ENCODE measurements around the gene SDK2.
"Not testable (repeated sequence)": the region's sequence is repeated elsewhere in the genome, so short reads cannot be mapped to it uniquely, and the experiment has no call there.

The SDK2 gene

DNA sequence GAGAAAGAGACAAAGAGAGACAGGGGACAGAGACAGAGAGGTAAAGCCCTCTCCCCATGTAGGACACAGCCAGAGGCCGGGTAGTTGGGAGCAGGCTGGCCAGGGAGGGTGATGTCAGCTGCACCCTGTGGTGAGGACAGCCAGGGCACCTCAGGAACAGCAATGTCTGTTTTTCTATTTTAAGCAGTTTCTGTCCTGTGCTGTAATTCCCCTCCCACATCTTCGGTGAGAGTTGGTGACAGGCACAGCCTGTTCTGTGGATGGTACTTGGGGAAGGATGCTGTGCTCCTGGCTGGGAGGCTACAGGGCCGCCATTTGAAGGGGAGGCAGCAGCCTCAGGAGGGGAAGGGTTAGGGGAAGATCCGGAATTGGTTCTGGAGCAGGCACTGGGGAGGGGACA is 163.5 kb downstream of the SDK2 start:
- no peak for DNase-seq (ENCODE audit: low read depth)

DNA sequence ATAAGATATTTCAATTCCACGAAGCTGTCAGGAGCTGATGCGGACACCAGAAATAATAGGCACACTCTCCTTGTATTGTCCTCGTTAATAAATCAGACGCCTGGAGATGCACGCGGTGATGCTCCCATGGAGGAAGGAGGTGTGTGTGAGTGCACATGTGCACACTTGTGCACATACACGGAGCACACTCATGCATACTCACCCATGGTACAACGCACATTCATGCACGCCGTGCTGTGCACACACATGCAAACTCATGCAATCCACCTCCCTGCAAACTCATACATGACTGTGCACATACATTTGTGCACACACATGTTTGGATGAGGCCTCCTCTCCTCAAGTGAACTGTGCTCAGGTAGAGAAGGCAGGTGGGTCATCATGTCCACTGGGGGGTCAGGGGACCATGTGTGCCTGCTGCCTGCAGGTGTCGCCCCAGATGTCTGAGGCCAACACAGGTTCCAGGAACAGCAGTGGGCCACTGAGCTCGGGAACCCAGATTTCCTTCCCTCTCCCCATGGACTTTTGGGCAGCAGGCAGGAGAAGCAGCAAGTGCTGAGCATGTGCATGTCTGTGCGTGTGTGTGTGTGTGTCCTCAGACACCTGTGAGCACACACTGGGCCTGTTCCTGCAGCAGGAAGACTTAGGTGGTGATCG is 165.3 kb downstream of the SDK2 start:
- DNase-seq (ENCODE audit: low read depth) = no peak

GRCh38 chr17:73478334-73478733 is 165.9 kb downstream of the SDK2 start:
- DNase-seq (ENCODE audit: low read depth) = no peak

DNA sequence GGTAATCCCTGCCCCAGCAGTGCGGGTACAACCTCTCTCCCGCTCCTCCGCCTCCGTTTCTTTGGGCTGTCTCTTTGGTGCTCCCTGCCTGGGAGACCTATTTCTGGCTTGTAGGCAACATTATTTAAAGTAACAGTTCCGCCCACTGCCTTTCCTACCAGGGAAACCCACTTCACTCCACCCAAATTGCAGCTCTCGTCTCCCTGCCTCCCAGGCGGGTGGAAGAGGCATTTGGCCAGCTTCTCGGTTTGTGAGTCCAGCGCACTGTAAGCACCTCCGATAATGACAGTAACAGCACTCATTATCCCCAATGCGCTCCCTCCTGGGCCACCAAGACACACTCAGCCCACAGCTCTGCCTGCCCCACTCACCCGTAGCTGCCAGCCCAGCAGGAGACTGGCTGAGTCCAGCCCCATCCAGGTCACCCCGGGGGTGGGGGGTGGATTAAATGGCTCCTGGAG is 167.3 kb downstream of the SDK2 start:
- no peak for DNase-seq (ENCODE audit: low read depth)

- peak; percentile 17 for DNase-seq (ENCODE audit: low read depth)
These were observed 169.8 kb downstream of the SDK2 start for GRCh38 chr17:73474370-73474988.

GRCh38 chr17:73472715-73473114 is 171.5 kb downstream of the SDK2 start:
- not testable (repeated sequence) for DNase-seq (ENCODE audit: low read depth)

- DNase-seq (ENCODE audit: low read depth) = no peak
These were observed 172.3 kb downstream of the SDK2 start for GRCh38 chr17:73471924-73472323.

DNA sequence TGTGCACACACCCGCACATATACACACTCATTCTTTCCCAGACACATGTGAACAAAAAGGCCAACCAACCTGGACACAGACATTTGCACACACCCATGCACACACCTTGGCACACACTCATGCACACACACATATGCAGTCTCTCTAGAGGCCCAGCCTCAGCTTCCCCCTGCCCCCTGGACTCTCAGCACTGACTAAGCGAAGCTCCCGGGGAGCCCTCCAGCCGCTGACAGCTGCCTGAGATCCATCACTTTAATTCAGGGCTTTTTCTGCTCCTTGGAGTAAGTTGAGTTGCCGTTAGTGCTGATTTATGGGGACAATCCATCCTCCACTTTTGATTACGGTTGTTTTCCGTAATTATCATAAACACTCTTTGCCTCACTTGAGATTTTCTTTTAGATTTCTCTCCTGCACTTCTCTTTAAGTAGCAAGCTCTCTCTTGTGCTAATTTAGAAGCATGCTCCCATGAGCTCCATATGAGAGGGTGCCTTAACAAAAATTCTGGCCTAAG is 173.9 kb downstream of the SDK2 start:
- no peak for DNase-seq (ENCODE audit: low read depth)

DNA sequence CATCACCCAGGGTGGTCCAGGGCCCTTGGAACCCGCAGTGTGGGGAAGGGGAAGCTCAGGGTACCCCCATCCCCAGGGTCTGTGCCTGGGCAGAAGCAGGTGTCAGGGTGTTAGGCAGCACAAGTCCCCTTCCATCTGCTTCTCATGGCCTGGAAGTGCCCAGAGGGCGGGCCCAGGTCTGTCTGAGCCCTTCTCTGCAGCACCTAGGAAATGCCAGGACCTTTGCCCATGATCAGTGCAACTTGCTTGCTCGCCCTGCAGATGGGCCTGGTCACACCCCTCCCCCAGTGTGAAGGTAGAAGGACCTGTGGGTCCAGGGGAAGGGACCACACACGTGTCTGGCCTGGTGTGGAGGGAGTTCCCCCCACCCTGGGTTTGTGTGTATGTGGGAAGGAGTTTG is 174.9 kb downstream of the SDK2 start:
- DNase-seq (ENCODE audit: low read depth) = no peak

DNA sequence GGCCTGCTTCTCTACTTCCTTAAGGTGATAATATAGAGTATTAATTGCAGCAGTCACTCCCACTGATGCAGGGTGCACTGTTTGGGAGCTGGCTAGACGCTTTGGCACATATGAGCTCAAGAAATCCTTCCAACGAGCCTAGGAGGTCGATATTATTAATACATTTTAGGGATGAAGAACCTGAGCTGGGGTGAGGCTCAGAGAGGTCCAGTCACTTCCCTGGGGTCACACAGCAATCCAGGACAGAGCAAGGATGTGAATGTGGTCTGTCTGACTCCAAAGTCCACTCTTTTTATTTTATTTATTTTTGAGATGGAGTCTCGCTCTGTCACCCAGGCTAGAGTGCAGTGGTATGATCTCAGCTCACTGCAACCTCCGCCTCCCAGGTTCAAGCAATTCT is 176.0 kb downstream of the SDK2 start:
- DNase-seq (ENCODE audit: low read depth) = no peak

DNA sequence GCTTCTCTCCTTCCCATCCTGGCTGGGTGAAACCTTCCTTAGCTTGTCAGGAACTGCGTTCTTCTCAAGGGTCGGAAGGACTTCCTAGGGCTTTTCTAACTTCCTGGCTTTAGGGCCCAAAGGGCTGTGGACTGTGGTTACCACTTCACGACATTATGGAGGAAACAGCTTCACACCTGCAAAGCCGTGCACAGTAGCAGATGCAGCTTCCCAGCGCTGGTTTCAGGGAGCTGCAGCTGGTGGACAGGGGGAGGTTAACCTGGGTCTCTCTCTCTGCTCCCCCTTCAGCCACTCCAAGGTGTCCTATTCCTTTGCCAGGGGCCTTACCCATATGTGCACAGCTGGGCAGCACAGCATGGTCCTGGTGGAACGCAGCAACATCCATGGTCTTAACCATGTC is 176.6 kb downstream of the SDK2 start:
- no peak for DNase-seq (ENCODE audit: low read depth)

- DNase-seq (ENCODE audit: low read depth) = no peak
These were observed 177.4 kb downstream of the SDK2 start for GRCh38 chr17:73466704-73467433.

GRCh38 chr17:73465953-73466230 is 178.4 kb downstream of the SDK2 start:
- no peak for DNase-seq (ENCODE audit: low read depth)

- DNase-seq (ENCODE audit: low read depth) = no peak
These were observed 178.9 kb downstream of the SDK2 start for GRCh38 chr17:73465130-73465952.

DNA sequence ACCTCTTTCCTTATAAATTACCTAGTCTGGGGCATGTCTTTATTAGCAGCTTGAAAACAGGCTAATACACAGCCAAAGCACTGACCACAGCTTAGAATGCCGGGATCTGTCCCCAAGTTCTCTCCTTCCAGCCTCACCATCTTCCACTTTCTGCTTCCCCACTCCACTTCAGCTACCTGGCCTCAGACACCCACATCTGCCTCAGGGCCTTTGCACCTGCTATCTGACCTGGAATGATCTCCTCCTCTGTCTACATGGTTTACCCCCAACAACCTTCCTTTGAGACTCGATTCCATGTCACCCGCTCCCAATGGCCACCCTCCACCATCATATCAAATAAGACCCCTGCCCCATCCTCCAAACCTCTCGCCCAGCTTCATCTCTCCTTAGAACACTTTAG is 179.8 kb downstream of the SDK2 start:
- no peak for DNase-seq (ENCODE audit: low read depth)

DNA sequence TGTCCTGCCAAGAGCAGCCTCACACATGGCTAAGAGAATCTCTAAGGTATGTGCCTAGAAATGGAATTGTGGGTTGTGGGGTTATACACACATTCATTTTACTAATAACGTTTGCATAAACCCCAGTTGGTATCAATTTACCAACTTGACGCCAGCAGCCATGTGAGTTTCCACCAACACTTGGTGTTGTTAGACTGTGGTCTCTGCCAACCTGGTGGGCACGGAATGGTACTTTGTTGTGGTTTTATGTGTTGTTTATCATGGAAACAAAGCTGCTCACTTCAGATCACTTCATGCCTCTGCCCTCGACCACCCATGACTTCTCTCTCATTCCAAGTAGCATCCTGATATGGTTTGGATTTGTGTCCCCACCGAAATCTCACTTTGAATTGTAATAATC is 180.4 kb downstream of the SDK2 start:
- no peak for DNase-seq (ENCODE audit: low read depth)

- no peak for DNase-seq (ENCODE audit: low read depth)
These were observed 181.4 kb downstream of the SDK2 start for GRCh38 chr17:73462823-73463222.

DNA sequence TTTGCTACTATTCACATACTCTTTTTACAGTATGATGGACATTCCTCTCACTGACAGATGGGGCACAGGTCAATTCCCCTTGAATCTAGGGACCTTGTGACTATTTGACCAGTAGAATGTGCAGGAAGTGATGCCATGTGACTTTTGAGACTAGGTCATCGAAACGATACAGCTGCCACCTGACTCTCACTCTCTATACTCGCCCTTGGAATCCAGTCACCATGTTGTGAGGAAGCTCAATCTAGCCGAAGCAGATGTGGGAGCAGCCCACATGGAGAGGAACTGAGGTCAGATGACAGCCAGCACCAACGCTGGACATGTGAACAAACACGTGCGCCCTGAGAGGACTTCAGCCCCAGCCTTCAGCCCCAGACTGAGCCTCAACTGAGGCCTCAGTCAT is 184.3 kb downstream of the SDK2 start:
- DNase-seq (ENCODE audit: low read depth) = no peak

DNA sequence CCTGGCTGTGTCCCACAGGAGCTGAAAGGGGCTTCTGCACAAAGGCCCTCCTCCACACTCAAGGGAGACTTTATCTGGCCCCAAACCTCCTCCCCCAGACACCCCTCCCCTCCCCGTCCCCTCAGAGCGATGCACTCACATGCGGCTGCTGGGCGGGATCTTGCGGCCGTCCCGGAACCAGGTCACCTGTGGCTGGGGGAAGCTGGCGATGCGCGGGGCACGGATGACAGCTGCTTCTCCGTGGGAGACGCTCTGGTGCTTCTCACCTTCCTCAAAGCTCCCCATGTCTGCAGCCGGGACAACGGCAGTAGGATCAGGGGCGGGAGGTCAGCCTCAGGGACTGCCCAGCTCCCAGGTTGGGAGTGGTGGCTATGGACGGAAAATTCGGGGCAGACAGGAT is 188.5 kb downstream of the SDK2 start:
- no peak for DNase-seq (ENCODE audit: low read depth)

DNA sequence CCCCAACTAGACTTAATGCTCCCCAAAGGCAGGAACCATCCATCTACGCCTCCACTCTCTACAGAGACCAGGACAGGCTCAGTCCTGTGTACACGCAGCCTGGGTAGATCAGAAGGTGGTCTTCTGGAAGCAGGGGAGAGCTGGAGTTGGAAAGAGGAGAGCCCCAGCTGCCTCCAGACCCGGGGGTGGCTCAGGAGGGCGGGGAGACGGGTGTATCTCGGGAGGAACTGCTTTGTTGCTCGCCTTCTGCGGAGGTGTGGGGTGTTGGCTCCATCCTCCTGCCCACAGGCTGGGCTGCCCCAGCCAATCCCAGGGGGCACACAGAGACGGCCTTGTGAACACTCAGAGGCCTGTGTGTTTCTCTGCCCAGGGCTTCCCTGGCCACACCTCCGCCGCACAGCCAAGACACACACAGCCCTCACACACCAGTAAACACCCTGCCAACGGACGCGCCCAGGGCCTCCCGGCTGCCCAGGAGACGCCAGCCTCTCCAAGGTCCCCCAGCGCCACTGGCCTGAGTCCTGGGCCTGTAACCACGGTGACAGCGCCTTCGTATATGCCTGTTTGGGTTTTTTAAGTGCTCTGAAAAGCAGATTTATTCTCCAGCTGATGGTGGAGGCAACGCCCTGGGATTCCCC is 189.1 kb downstream of the SDK2 start:
- no peak for DNase-seq (ENCODE audit: low read depth)

DNA sequence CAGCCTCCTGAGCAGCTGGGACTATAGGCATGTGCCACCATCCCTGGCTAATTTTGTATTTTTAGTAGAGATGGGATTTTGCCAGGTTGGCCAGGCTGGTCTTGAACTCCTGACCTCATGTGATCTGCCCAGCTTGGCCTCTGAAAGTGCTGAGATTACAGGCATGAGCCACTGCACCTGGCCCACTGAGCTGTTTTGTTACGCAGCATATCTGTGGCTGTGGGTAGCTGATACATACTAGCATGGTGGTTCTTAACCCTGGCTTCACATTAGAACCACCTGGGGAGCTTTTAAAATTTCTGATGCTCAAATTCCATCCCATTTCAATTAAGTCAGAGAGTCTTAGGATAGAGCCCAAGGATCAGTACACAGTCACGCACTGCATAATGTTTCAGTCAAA is 190.8 kb downstream of the SDK2 start:
- not testable (repeated sequence) for DNase-seq (ENCODE audit: low read depth)

DNA sequence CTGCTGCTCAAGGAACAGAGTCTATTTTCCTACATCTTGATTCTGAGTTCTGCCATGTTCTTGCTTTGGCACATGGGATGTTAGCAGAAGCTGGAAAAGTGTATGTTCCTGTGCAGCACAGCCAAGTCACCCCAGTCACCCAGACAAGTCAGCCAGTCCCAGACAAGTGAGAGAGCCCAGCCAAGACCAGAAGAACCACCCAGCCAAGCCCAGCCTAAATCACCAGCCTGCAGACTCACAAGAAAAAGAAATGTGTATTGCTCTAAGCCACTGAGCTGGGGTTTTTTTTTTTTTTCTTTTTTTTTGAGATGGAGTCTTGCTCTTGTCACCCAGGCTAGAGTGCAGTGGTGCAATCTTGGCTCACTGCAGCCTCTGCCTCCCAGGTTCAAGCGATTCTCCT is 191.2 kb downstream of the SDK2 start:
- no peak for DNase-seq (ENCODE audit: low read depth)

Measured in EH (cell line).